ENCODE measurements around the gene TTBK2.

DNA sequence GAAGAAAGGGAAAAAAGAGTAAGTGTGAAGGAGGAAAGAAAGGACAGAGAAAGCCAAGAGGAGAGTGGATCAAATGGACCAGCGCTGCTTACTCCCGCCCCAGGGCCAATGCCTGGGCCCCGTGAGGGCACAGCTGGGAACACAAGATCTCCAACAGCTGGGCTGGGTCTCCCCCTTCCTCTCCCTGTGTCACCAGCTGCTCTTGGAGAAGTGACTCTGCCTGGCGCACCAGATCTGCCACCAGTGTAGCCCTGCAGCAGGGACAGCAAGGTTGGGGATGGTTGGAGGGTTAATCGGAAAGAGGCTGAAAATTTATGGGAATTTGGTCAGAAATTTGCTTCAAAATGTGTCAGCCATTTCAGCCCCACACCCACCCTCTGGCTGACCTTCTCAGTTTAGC, 192.0 kb downstream of the TTBK2 start:
- TF ChIP-seq, protein P1, sequence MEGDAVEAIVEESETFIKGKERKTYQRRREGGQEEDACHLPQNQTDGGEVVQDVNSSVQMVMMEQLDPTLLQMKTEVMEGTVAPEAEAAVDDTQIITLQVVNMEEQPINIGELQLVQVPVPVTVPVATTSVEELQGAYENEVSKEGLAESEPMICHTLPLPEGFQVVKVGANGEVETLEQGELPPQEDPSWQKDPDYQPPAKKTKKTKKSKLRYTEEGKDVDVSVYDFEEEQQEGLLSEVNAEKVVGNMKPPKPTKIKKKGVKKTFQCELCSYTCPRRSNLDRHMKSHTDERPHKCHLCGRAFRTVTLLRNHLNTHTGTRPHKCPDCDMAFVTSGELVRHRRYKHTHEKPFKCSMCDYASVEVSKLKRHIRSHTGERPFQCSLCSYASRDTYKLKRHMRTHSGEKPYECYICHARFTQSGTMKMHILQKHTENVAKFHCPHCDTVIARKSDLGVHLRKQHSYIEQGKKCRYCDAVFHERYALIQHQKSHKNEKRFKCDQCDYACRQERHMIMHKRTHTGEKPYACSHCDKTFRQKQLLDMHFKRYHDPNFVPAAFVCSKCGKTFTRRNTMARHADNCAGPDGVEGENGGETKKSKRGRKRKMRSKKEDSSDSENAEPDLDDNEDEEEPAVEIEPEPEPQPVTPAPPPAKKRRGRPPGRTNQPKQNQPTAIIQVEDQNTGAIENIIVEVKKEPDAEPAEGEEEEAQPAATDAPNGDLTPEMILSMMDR (IDR thresholded peaks at IDR 0.05; ENCODE audit: insufficient read depth, low read length): no peak
- TF ChIP-seq POLR2AphosphoS5 (IDR thresholded peaks at IDR 0.05; ENCODE audit: low read depth): no peak
